HG03571 (cell line): ENCODE measurements around the gene ZNF727.
"Not testable (repeated sequence)": the region's sequence is repeated elsewhere in the genome, so short reads cannot be mapped to it uniquely, and the experiment has no call there.

Experiments
- ATAC-seq: cut with Tn5 transposase; IDR thresholded peaks from one replicate; pipeline ENCODE4 v1.9.1; 2021; ENCODE audit not compliant: unreplicated experiment

ZNF727 gene

DNA sequence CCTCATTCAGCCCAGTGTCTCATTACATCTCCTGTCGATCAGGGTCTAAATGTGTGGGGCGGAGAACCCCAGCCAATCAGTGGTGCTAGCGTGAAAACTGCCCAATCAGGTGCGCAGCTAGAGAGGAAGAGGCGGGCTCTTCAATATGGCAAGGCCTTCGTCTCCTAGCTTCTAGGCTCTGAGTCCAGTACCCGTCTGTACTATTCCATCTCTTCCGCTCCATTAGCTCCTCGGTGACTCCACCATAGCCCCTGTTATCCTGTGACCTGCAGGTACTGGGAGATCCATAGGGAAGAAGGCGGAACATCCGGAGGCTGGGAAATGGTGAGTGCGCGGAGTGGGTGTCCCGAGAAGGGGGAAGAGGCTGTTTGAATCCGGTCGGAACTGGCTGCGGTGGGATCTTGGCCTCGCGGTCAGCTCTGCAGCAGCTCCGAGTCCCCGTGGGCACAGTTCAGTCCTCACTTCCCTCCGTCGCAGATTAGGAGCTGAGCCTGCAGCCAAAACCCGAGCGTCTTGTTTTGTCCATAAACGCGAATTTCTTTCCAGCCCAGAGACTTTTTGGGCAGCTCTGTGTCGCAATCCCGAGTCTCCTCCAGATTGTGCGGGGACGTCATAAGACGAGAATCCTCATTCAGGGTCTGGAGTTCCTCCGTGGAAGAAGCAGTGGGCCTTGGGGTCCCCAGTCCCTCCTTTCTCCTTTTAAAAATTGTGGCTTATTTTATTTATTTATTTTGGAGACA, at the start of gene ZNF727:
ZNF727 (plus strand) TSS at position 134 of the 740 bp plus-strand sequence; CDS start at position 322, 188 bp downstream.
- no peak for ATAC-seq

DNA sequence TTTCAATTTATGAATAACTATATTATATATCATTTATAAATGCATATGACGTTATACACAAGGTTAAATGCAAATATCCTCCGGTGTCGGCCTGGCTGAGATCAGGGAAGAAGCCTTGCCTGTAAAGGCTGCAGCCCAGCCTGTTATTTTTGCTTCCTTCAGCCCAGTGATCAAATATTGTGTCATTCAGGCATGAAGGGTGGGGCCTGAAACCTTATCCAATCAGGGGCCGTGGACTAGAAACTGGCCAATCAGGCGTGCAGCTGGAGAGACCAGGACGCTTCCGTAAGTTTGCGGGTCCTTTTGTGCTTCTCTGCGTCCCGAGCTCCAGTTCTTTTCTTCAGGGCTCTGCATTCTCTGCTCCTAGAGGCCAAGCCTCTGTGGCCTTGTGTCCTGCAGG, 46.7 kb upstream of the ZNF727 start, which contains the start of gene ZNF722:
ZNF722 (plus strand) TSS at position 301 of the 400 bp plus-strand sequence. CDS start 113 bp downstream, outside the sequence.
- no peak for ATAC-seq

DNA sequence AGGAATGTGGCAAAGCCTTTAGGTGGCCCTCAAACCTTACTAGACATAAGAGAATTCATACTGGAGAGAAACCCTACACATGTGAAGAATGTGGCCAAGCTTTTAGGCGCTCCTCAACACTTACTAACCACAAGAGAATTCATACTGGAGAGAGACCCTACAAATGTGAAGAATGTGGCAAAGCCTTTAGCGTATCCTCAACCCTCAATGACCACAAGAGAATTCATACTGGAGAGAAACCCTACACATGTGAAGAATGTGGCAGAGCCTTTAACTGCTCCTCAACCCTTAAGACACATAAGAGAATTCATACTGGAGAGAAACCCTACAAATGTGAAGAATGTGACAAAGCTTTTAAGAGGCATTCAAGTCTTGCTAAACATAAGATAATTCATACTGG, 29.7 kb upstream of the ZNF727 start:
- ATAC-seq: not testable (repeated sequence)

DNA sequence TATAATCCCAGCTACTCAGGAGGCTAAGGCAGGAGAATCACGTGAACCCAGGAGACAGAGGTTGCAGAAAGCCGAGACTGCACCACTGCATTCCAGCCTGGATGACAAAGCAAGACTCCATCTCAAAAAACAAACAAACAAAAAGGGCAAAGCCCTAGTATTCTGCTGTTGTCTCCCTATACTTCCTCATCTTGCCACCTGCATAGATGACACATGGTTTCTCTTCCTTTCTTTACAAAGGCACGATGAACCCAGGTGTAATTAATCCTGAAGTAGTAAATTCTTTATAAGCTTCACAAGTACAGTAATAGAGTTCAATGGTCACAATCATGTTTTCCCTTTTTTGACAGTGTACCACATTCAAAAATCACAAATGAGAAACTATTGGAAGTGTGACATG, 9.8 kb upstream of the ZNF727 start:
- no peak for ATAC-seq

DNA sequence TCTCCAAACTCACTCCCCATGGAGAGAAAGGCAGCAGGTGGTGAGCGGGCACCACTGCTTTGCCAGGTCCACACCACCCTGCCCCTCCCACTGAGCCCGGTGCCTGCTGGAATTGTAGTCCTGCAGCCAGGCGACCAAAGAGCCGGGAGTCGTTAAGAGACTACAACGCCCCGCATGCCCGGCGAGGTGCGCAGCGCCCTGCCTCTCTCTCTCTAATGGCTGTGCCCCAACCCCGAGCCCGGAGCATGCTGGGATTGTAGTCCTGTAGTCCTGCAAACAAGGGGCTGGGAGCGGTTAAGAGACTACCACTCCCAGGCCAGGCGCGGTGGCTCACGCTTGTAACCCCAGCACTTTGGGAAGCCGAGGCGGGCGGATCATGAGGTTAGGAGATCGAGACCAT, 8.1 kb upstream of the ZNF727 start:
- ATAC-seq: no peak

DNA sequence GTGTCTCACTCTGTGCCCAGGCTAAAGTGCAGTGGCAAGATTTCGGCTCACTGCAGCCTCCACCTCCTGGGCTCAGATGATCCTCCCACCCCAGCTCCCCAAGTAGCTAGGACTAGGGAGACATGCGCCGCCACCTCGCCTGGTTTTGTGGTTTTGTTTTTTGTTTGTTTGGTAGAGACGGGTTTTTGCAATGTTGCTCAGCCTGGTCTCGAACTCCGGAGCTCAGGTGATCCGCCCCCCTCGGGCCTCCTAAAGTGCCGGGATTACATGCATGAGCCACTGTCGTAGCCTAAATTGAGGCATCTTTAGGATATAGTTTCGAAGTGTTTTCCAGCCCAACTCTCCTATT, 781 bp downstream of the ZNF727 start:
- ATAC-seq: no peak

DNA sequence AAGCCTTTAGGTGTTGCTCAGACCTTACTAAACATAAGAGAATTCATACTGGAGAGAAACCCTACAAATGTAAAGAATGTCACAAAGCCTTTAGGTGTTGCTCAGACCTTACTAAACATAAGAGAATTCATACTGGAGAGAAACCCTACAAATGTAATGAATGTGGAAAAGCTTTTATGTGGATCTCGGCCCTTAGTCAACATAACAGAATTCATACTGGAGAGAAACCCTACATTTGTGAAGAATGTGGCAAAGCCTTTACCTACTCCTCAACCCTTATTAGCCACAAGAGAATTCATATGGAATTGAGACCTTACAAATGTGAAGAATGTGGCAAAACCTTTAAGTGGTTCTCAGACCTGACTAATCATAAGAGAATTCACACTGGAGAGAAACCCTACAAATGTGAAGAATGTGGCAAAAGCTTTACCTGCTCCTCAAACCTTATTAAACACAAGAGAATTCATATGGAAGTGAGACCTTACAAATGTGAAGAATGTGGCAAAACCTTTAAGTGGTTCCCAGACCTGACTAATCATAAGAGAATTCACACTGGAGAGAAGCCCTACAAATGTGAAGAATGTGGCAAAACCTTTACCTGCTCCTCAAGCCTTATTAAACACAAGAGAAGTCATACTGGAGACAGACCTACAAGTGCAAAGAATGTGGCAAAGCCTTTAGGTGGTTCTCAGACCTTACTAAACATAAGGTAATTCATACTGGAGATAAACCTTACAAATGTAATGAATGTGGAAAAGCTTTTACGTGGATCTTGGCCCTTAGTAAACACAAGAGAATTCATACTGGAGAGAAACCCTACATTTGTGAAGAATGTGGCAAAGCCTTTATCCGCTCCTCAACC, 32.8 kb downstream of the ZNF727 start:
- not testable (repeated sequence) for ATAC-seq

DNA sequence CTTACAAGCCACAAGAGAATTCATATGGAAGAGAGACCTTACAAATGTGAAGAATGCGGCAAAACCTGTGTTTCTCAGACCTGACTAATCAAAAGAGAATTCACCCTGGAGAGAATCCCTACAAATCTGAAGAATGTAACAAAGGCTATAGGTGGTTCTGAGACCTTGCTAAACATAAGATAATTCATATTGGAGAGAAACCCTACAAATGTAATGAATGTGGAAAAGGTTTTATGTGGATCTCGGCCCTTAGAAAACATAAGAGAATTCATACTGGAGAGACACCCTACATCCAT, 33.4 kb downstream of the ZNF727 start:
- ATAC-seq: no peak

DNA sequence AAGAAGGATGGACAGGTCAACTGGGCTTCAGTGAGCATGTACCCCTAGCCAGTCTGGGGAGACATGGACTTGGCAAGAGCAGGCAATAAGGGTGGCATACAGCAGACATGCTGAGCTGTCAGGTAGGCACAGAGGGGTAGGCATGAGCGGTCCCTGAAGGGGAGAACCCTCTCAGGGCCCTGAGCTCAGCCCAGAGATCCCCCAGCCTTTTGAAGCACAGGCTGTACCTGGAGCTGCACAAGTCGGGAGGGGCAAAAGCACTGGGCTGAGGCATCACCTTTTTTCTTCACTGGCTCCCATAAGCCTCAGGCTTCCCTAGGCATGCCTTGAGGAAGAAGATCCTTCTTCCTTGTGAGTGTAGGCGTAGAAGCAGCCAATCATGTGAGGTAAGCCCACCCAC, 42.3 kb downstream of the ZNF727 start:
- no peak for ATAC-seq

DNA sequence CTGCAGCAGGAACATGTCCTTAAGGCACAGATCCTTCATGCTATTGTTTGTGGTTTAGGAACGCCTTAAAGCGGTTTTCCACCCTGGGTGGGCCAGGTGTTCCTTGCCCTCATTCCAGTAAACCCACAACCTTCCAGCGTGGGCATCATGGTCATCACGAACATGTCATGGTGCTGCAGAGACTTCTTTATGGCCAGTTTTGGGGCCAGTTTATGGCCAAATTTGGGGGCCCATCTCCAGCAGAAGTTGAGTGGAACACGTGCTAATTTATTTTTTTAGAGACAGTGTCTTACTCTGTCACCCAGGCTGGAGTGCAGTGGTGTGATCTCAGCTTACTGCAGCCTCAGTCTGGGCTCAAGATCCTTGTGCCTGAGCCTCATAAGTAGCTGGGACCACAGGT, 43.6 kb downstream of the ZNF727 start:
- ATAC-seq: not testable (repeated sequence)
